Measurements from ENCODE around the gene PRUNE2.

DNA sequence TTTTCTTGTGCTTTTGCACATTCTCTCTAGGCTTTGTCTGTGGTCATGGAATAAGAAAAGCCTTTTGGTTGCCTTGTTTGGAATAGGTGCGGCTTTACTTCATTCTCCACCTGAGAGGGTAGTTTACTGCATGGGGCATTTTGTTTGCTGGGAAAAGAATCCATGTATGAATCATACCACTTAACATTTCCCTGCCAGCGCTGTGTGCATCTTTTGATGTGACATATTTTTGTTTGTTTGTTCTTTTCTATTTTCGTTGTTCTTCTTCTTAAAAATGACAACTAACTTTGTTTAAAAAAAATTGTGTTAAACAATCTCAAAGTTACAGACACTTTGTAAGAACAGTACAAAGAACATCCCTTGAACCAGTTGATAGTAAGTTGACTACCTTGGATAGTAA lies 333.8 kb downstream of the PRUNE2 start:
- TF ChIP-seq, protein P1, sequence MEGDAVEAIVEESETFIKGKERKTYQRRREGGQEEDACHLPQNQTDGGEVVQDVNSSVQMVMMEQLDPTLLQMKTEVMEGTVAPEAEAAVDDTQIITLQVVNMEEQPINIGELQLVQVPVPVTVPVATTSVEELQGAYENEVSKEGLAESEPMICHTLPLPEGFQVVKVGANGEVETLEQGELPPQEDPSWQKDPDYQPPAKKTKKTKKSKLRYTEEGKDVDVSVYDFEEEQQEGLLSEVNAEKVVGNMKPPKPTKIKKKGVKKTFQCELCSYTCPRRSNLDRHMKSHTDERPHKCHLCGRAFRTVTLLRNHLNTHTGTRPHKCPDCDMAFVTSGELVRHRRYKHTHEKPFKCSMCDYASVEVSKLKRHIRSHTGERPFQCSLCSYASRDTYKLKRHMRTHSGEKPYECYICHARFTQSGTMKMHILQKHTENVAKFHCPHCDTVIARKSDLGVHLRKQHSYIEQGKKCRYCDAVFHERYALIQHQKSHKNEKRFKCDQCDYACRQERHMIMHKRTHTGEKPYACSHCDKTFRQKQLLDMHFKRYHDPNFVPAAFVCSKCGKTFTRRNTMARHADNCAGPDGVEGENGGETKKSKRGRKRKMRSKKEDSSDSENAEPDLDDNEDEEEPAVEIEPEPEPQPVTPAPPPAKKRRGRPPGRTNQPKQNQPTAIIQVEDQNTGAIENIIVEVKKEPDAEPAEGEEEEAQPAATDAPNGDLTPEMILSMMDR (IDR thresholded peaks at IDR 0.05): no peak
- no peak for TF ChIP-seq POLR2A (IDR thresholded peaks at IDR 0.05)
